NCI-H1694 (cell line): ENCODE measurements around the gene SOX9.
A peak's percentile ranks its signal among the peaks of the same experiment; 100 is the strongest.

ENCODE experiments used
- DNase-seq: peaks from one replicate; lab custom pipeline; 2025; lab: John Stamatoyannopoulos, UW

Gene SOX9

GRCh38 chr17:72120642-72121163 lies at the start of gene SOX9:
Gene SOX9, plus strand, starts transcription at chr17:72121020. Its CDS starts 372 bp downstream, at chr17:72121392.
- peak; percentile 87 for DNase-seq

GRCh38 chr17:72071330-72071729 lies 49.5 kb upstream of the SOX9 start:
- no peak for DNase-seq

GRCh38 chr17:72075995-72076677 lies 44.7 kb upstream of the SOX9 start:
- no peak for DNase-seq

GRCh38 chr17:72076678-72077030 lies 44.2 kb upstream of the SOX9 start:
- DNase-seq: no peak

GRCh38 chr17:72077326-72077960 lies 43.4 kb upstream of the SOX9 start:
- DNase-seq: no peak

- no peak for DNase-seq
These were observed 41.1 kb upstream of the SOX9 start for GRCh38 chr17:72079700-72080099.

GRCh38 chr17:72087876-72088275 lies 32.9 kb upstream of the SOX9 start:
- no peak for DNase-seq

- no peak for DNase-seq
These were observed 31.3 kb upstream of the SOX9 start for GRCh38 chr17:72089453-72089987.

GRCh38 chr17:72090108-72090507 lies 30.7 kb upstream of the SOX9 start:
- DNase-seq: no peak

GRCh38 chr17:72092710-72093322 lies 28.0 kb upstream of the SOX9 start:
- no peak for DNase-seq

GRCh38 chr17:72093707-72094106 lies 27.1 kb upstream of the SOX9 start:
- no peak for DNase-seq

- no peak for DNase-seq
These were observed 25.5 kb upstream of the SOX9 start for GRCh38 chr17:72095316-72095715.

GRCh38 chr17:72097144-72097543 lies 23.7 kb upstream of the SOX9 start:
- no peak for DNase-seq

- no peak for DNase-seq
These were observed 20.9 kb upstream of the SOX9 start for GRCh38 chr17:72099919-72100318.

GRCh38 chr17:72100470-72100869 lies 20.4 kb upstream of the SOX9 start:
- no peak for DNase-seq

GRCh38 chr17:72101526-72101925 lies 19.3 kb upstream of the SOX9 start:
- DNase-seq: no peak

- no peak for DNase-seq
These were observed 18.5 kb upstream of the SOX9 start for GRCh38 chr17:72102366-72102765.

GRCh38 chr17:72104164-72104862 lies 16.5 kb upstream of the SOX9 start:
- no peak for DNase-seq

GRCh38 chr17:72104863-72105234 lies 16.0 kb upstream of the SOX9 start:
- no peak for DNase-seq

GRCh38 chr17:72107100-72107499 lies 13.7 kb upstream of the SOX9 start:
- DNase-seq: no peak

- no peak for DNase-seq
These were observed 10.4 kb upstream of the SOX9 start for GRCh38 chr17:72110231-72110941.

- DNase-seq: no peak
These were observed 9.9 kb upstream of the SOX9 start for GRCh38 chr17:72110942-72111318.
